ENCODE measurements around the gene UGT1A4.

DNA sequence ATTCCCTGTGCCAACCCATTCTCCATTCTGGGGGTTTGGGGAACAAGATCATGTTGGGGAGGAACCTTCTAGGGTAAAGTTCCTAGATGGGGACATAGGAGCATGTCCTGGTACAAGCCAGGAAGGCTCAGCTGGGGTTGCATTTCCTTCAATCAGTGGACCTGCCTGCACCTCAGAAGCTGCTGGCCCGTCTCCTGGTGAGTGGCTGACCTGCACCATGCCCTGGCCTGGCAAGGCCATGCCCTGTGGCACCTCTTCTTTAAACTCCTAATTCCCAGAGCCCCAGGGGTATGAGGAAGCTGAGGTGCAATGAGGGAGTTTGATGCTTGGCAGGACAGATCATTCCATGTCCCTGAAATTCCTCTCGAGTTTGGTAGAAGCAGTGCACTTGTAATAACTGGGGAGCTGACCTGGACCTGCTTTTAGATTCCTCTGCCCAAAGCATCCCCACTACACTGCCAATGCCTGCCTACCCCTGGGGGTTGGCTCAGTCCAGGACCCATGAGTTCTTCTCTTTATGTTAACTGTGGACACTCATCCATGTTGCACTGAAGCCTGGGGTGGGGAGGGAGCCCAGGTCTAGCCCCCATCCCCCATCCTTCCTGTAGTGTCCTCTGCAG lies 84.9 kb downstream of the UGT1A4 start:
- TF ChIP-seq CTCF (IDR thresholded peaks at IDR 0.05) (no peak), POLR2A (IDR thresholded peaks at IDR 0.05) (no peak), POLR2AphosphoS5 (IDR thresholded peaks at IDR 0.05) (no peak)
